GF-D8 (cell line): Measurements from ENCODE around the gene RALGAPA2.

ENCODE experiments used
- DNase-seq: peaks from one replicate; lab custom pipeline; 2025; lab: John Stamatoyannopoulos, UW

RALGAPA2 gene

DNA sequence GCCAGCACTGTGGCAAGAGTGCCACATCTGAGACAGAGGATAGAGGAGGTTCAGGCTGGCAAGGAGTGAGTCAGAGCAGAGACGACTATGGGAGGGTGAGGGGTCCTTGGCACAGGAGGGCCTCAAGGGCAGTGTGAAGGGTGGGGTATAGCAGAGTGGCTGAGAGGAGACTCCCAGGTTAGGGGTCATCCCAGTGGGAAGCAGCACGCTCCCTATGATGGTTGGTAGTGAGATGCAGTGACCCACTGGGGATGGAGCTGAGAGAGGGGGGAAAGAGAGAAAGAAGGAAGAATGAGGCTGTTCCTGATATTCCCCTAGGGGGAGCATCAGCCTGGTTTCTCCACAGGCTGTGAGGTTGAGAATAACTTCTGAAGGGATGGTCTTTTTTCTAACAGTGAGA, 247.2 kb downstream of the RALGAPA2 start:
- no peak for DNase-seq

- no peak for DNase-seq
Observed at GRCh38 chr20:20463933-20464374, 248.5 kb downstream of the RALGAPA2 start.

DNA sequence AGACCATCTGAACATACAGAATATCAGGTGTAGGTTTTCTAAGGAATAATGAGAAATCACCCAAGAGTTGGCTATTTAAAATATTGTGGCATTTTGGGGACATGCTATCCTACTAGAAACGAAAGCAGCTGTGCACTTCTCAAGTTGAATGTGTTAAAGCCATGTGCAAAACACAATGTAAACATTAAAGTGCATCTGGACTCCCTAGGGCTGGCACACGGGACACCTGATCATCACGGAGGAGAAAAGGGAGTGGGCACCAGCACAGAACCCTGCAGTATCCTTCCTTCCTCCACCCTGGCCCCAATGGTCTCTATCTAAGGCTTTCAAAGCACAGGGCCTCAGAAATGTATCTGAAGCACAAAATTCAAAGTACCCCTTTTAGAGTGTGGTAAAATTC, 250.3 kb downstream of the RALGAPA2 start:
- DNase-seq = no peak

GRCh38 chr20:20461551-20461950, 250.9 kb downstream of the RALGAPA2 start:
- no peak for DNase-seq

- DNase-seq = no peak
Observed at GRCh38 chr20:20459726-20460125, 252.7 kb downstream of the RALGAPA2 start.

DNA sequence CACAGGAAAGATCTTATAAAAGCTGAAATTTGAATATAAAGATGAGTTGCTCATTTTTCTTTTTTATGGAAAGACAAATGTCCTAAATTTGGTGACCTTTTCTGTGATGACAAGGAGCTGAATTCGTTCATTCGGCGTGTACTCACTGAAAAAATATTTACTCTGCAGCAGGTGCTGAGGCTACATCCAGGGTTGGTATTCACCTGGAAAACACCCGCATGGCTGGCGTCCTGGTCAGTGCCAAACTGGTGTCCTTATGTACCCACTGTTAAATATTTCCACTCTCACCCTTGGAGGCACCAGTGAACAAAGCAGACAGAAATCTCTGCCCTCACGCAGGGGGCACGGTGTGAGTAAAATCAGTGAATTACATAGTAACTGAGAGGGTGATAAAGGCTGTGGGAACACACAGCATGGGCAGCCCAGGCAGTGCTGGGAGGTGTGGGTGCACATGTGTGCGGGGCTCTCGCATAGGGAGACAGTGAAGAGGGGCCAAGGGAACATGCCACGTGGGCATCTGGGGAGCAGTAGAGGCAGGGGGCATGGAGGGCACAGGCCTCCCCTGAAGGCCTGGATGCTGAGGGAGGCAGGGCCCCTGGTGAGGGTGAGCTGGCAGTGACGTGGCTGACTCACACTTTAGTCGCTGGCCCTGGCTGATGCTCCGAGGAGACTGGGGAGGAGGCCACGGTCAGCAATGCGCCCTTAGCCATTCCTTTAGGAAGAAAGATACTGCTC, 254.9 kb downstream of the RALGAPA2 start:
- no peak for DNase-seq

- peak; percentile 40 for DNase-seq
Observed at GRCh38 chr20:20456741-20457140, 255.7 kb downstream of the RALGAPA2 start.

GRCh38 chr20:20455926-20456325, 256.5 kb downstream of the RALGAPA2 start:
- DNase-seq = no peak

- no peak for DNase-seq
Observed at GRCh38 chr20:20454850-20455627, 257.4 kb downstream of the RALGAPA2 start.

GRCh38 chr20:20454367-20454766, 258.1 kb downstream of the RALGAPA2 start:
- no peak for DNase-seq

DNA sequence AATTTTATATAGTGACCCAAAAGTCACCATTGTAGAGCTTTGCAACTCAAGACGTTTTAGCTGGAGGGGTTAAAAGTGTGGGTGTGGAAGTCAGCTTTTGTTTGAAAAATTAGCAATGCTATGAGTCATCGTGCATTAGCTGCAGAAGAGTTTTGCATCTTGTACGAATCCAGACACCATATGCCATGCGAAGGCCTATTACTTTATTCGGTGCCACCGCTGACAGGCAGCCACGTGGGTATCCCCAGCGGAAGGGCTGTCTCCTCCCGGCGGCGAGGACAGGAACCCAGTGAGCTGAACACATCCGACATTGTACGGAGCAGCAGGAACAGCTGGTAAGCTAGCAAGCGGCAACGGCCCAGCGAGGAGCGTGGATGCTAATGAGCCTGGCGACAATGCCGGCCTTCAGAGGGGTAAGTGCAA, 260.2 kb downstream of the RALGAPA2 start:
- peak; percentile 68 for DNase-seq

GRCh38 chr20:20450521-20450920, 261.9 kb downstream of the RALGAPA2 start:
- no peak for DNase-seq

DNA sequence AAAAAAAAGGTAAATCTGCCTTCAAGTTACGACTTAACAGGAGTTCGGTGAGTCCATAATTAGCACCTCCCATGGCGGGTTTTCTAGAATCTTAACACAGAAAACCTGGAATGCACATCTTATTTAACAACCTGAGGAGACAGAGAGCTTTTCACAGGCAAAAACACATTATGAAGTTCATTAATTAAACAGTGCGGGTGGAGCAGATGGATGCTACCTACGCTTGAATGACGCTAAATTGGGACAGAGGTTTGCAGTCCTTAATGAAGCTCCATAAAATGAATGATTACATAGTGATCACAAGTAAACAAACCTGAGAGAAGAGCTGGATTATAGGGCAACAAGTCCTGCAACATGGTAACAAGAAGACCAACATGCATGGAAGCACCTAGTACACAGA, 263.6 kb downstream of the RALGAPA2 start:
- no peak for DNase-seq

- no peak for DNase-seq
Observed at GRCh38 chr20:20447196-20447595, 265.2 kb downstream of the RALGAPA2 start.

- DNase-seq = no peak
Observed at GRCh38 chr20:20446425-20447015, 265.9 kb downstream of the RALGAPA2 start.

GRCh38 chr20:20446001-20446400, 266.4 kb downstream of the RALGAPA2 start:
- no peak for DNase-seq

GRCh38 chr20:20443504-20443903, 268.9 kb downstream of the RALGAPA2 start:
- no peak for DNase-seq

GRCh38 chr20:20442466-20442865, 270.0 kb downstream of the RALGAPA2 start:
- DNase-seq = no peak

- no peak for DNase-seq
Observed at GRCh38 chr20:20440886-20441658, 271.4 kb downstream of the RALGAPA2 start.

- DNase-seq = no peak
Observed at GRCh38 chr20:20440481-20440880, 272.0 kb downstream of the RALGAPA2 start.

DNA sequence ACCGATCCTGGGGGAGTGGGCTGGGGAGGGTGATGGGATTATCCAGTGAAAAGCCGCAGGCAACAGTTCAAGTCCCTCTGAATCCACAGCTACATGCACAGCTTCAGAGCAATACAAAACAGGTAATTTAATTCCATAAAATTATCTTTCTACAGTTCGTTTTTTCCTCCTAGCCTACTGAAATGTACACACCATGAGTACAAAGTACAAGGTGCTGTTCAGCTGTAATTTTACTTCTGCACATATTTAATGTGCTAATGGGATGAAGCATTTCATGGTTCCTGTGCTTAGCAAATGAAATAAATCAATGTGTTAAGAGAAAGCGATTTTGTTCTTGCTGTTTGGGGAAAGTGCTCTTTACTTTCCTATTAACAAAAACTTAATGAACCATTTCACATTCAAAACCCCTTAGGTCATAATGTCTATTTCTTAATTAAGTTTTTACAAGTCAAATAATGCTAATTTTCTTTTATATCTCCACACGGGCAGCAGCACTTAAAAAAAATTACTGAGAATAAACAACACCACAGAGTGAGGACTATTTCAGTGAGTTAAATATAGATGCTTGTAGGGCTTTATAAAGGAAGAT, 272.7 kb downstream of the RALGAPA2 start:
- DNase-seq = no peak

DNA sequence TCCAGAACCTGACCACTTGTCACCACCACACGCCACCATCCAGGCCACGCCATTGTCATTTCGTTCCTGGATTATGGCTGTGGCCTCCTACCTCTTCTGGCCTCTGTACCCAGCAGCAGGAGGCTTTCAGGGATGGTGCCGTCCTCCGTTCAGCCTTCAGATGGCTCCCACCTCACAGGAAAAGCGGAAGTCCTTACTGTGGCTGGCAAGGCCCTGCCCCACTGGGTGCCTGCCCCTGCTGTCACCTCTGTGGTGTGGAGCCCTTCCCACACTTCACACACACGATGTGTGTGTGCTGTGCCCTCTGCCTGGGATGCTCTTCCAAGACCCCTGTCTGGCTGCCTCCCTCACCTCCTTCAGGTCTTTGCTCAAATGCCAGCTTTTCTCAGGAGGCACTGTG, 275.1 kb downstream of the RALGAPA2 start:
- DNase-seq = no peak
